NAMALWA (cell line): ENCODE measurements around the gene NAA35.
"Not testable (repeated sequence)": the region's sequence is repeated elsewhere in the genome, so short reads cannot be mapped to it uniquely, and the experiment has no call there.

Source experiments
- DNase-seq: peaks from one replicate; pipeline ENCODE4 v3.0.0-alpha.2; 2015; ENCODE audit warnings: low spot score

The NAA35 gene

GRCh38 chr9:85940832-85941621, at the start of gene NAA35:
Gene NAA35 (plus strand): TSS chr9:85941146. CDS start chr9:85942160, 1,014 bp downstream.
- peak; percentile 99 for DNase-seq

- DNase-seq = no peak
These were observed 48.5 kb upstream of the NAA35 start for GRCh38 chr9:85892401-85892800.

- no peak for DNase-seq
These were observed 45.3 kb upstream of the NAA35 start for GRCh38 chr9:85895685-85896084.

GRCh38 chr9:85897848-85898247, 43.1 kb upstream of the NAA35 start:
- no peak for DNase-seq

- no peak for DNase-seq
These were observed 42.6 kb upstream of the NAA35 start for GRCh38 chr9:85898332-85898731.

- DNase-seq = no peak
These were observed 41.6 kb upstream of the NAA35 start for GRCh38 chr9:85899388-85899787.

GRCh38 chr9:85900504-85901201, 40.3 kb upstream of the NAA35 start:
- DNase-seq = peak; percentile 52

- DNase-seq = no peak
These were observed 36.0 kb upstream of the NAA35 start for GRCh38 chr9:85904975-85905374.

GRCh38 chr9:85905957-85906356, 35.0 kb upstream of the NAA35 start:
- no peak for DNase-seq

GRCh38 chr9:85909390-85909789, 31.6 kb upstream of the NAA35 start:
- no peak for DNase-seq

GRCh38 chr9:85914108-85914507, 26.8 kb upstream of the NAA35 start:
- DNase-seq = no peak

- no peak for DNase-seq
These were observed 23.2 kb upstream of the NAA35 start for GRCh38 chr9:85917756-85918155.

GRCh38 chr9:85925493-85925892, 15.5 kb upstream of the NAA35 start:
- no peak for DNase-seq

- DNase-seq = no peak
These were observed 13.9 kb upstream of the NAA35 start for GRCh38 chr9:85927076-85927475.

GRCh38 chr9:85931495-85931894, 9.5 kb upstream of the NAA35 start:
- no peak for DNase-seq

- not testable (repeated sequence) for DNase-seq
These were observed 5.0 kb upstream of the NAA35 start for GRCh38 chr9:85935950-85936349.

GRCh38 chr9:85940275-85940831, 593 bp upstream of the NAA35 start:
- DNase-seq = no peak

- DNase-seq = no peak
These were observed 635 bp downstream of the NAA35 start for GRCh38 chr9:85941622-85941940.

- DNase-seq = peak; percentile 33
These were observed 1.3 kb downstream of the NAA35 start for GRCh38 chr9:85941966-85942912.

GRCh38 chr9:85942913-85943709, 2.2 kb downstream of the NAA35 start:
- peak; percentile 9 for DNase-seq

GRCh38 chr9:85943757-85944430, 2.9 kb downstream of the NAA35 start:
- no peak for DNase-seq
